GM19351 (cell line): ENCODE measurements around the gene KANK4.
"Not testable (repeated sequence)": the region's sequence is repeated elsewhere in the genome, so short reads cannot be mapped to it uniquely, and the experiment has no call there.

ENCODE experiments used
- ATAC-seq: cut with Tn5 transposase; IDR thresholded peaks from one replicate; pipeline ENCODE4 v1.9.1; 2021; ENCODE audit warnings: mild to moderate bottlenecking, moderate library complexity; ENCODE audit not compliant: unreplicated experiment

Gene KANK4

GRCh38 chr1:62276791-62277190, 42.4 kb downstream of the KANK4 start:
- ATAC-seq: no peak

- no peak for ATAC-seq
Observed at GRCh38 chr1:62274496-62275485, 44.4 kb downstream of the KANK4 start.

GRCh38 chr1:62273953-62274352, 45.3 kb downstream of the KANK4 start:
- ATAC-seq: no peak

GRCh38 chr1:62271948-62272728, 47.1 kb downstream of the KANK4 start:
- ATAC-seq: peak; percentile 94

- ATAC-seq: no peak
Observed at GRCh38 chr1:62271134-62271533, 48.1 kb downstream of the KANK4 start.

- no peak for ATAC-seq
Observed at GRCh38 chr1:62269851-62270495, 49.3 kb downstream of the KANK4 start.

GRCh38 chr1:62269439-62269838, 49.8 kb downstream of the KANK4 start:
- ATAC-seq: no peak

GRCh38 chr1:62268315-62268714, 50.9 kb downstream of the KANK4 start:
- ATAC-seq: no peak

GRCh38 chr1:62265956-62266935, 53.0 kb downstream of the KANK4 start:
- no peak for ATAC-seq

GRCh38 chr1:62263814-62264353, 55.4 kb downstream of the KANK4 start:
- ATAC-seq: no peak

- no peak for ATAC-seq
Observed at GRCh38 chr1:62263006-62263813, 56.0 kb downstream of the KANK4 start.

- ATAC-seq: no peak
Observed at GRCh38 chr1:62260688-62261087, 58.5 kb downstream of the KANK4 start.

GRCh38 chr1:62259551-62259950, 59.7 kb downstream of the KANK4 start:
- ATAC-seq: no peak

GRCh38 chr1:62250126-62250726, 69.0 kb downstream of the KANK4 start:
- no peak for ATAC-seq

GRCh38 chr1:62247391-62248168, 71.7 kb downstream of the KANK4 start:
- ATAC-seq: no peak

GRCh38 chr1:62245201-62245600, 74.0 kb downstream of the KANK4 start:
- no peak for ATAC-seq

GRCh38 chr1:62244380-62244779, 74.9 kb downstream of the KANK4 start:
- ATAC-seq: not testable (repeated sequence)
